NCI-H510A (cell line): ENCODE data around the gene PSPN.
"Not testable (repeated sequence)": the region's sequence is repeated elsewhere in the genome, so short reads cannot be mapped to it uniquely, and the experiment has no call there.

ENCODE experiments used
- DNase-seq: peaks from one replicate; lab custom pipeline; 2025; lab: John Stamatoyannopoulos, UW

Gene PSPN

DNA sequence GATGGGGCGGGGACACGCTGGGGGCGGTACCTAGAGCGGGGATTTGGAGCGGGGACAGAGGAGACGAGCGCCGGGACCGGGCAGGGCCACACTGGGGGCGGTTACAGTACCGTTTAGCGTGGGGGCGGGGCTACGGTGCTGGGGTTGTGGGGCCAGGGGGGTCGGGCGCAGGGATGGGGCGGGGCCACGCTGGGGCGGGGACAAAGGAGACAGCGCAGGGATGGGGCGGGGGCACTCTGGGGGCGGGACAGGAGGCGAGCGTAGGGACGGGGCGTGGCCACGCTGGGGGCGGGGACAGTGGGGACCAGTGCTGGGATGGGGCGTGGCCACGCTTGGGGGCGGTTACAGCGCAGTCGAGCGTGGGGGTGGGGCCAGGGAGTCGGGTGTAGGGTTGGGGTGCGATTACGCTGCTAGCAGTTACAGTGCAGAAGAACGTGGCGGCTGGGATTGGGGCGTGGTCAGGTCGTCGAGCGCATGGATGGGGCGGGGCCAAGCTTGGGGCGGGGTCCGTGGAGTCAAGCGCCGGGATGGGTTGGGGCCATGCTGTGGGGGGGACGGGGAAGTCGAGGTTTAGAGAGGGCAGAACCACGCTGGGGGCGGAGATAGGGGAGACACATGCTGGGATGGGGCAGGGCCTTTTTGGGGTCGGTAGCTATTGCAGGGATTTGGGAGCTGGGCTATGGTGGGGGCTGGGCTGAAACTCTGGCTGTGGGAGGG, 2.5 kb downstream of the PSPN start:
- peak; percentile 91 for DNase-seq

DNA sequence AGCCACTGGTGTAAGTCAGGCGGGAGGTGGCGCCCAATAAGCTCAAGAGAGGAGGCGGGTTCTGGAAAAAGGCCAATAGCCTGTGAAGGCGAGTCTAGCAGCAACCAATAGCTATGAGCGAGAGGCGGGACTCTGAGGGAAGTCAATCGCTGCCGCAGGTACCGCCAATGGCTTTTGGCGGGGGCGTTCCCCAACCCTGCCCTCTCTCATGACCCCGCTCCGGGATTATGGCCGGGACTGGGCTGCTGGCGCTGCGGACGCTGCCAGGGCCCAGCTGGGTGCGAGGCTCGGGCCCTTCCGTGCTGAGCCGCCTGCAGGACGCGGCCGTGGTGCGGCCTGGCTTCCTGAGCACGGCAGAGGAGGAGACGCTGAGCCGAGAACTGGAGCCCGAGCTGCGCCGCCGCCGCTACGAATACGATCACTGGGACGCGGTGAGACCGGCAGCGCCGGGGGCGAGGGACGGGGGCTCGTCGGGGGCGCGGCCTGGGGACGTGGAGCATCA, 3.1 kb downstream of the PSPN start, which contains the start of gene ALKBH7:
Gene ALKBH7, plus strand, starts transcription at position 201 of the 502 bp plus-strand sequence. Its CDS starts 27 bp downstream, at position 228.
- DNase-seq: peak; percentile 98

DNA sequence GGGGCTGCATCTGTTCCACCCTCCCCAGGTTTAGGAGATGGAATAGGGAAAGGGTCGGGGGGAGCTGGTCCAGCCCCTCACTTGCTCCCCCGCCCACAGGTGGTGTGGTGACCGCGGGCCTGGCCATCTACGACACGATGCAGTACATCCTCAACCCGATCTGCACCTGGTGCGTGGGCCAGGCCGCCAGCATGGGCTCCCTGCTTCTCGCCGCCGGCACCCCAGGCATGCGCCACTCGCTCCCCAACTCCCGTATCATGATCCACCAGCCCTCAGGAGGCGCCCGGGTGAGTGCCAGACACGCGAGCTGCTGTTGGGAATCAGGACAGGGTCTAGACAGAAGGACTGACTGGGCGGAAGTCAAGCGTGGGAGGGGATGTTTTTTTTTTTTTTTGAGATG, 11.4 kb downstream of the PSPN start:
- DNase-seq: no peak

DNA sequence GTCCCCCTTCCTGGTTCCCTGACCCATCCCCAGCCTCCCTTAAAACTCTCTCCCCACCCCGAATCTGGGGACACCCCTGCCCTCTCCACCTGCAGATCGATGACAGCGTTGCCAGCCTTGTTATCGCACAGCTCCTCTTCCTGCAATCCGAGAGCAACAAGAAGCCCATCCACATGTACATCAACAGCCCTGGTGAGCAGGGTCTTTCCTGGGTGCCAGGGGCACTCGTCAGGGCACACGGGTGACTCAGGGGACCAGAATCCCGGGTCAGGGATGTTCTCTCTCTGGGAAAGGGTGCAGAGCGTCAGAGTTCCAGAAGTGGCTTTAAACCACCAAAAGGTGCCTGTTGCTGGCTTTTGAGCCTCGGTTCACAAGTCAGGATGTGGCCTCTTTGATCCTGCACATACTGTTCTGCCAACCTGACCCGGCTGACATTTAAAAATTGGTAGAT, 13.4 kb downstream of the PSPN start:
- DNase-seq: no peak

DNA sequence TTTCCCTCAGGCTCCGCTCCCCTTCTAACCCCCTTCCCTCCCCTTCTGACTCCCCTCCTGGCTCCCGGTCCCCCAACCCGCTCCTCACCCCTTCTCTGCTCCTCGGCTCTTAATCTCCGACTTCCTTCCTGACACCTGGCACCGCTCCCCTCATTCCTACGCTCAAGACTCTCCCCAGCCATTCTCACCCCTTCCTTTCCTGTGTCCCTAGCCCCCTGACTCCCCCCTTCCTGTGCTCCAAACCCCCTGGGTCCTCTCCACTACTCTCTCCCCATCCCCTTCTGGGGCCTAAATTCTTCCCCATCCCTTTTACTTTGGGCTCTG, 13.7 kb downstream of the PSPN start:
- DNase-seq: no peak

DNA sequence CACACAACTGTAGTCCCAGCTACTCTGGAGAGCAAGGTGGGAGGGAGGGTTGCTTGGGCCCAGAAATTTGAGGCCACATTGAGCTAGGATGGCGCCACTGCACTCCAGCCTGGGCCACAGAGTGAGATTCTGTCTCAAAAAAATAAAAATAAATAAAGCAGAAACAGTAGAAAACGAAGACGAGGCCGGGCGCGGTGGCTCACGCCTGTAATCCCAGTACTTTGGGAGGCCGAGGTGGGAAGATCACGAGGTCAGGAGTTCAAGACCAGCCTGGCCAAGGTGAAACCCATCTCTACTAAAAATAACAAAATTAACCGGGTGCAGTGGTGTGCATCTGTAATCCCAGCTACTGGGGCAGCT, 14.9 kb downstream of the PSPN start:
- DNase-seq: not testable (repeated sequence)

DNA sequence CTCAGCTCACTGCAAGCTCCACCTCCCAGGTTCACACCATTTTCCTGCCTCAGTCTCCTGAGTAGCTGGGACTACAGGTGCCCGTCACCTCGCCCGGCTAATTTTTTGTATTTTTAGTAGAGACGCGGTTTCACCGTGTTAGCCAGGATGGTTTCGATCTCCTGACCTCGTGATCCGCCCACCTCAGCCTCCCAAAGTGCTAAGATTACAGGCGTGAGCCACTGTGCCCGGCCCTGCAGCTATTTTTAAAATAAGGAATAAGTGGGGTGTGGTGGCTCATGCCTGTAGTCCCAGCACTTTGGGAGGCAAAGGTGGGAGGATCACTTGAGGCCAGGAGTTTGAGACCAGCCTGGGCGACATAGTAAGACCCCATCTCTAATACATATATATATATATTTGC, 15.3 kb downstream of the PSPN start:
- DNase-seq: not testable (repeated sequence)

DNA sequence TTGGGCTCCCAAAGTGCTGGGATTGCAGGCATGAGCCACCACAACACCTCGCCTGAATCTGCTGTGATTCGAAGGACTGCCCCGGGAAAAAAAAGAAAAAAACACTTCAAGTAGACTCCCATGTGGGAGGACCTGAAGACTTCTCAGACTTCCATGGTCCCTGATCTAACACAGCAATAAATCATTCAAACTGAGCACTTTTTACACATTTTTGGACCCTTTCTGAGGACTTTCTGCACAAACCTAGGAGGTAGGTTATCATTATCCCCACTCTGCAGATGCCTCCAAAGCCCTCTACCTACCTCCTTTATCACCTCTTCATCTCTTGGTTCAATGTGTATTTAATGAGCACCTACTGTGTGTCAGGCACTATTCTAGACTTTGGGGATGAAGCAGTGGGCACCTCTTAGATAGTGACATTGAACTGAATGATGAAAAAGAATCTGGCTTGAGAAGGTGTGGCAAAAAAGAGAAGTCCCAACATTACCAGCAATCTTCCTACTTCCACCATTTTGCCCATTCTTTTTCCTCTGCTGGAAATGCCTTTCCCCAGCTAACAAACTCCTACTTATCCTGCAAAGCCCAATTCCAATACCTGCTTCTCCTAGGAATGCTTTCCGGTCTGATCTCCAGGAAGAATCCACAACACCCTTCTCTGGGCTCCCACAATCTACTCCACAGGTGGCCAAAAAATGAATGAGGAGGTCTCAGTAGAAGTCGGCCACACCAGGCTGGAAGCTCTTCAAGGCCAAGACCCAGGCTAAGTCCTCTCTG, 16.0 kb downstream of the PSPN start:
- no peak for DNase-seq

DNA sequence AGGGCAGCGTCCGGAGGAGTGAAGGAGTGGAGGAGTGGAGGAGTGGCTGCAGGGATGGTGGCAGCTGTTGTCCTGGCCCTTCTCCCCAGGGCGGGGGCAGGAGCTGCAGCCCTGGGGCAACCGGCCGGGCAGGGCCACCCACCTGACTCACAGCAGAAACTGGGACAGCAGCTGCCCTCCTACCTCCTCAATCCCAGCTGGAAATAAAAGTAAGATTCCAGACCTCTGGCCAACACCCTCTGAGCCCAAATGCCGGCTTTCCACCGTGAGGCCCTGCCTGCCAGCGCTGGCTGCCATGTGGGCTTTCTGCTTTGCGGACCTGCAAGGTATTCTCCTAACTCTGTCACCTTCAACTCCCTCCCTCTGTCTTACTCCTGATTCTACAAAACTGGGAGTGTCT, 17.7 kb downstream of the PSPN start:
- DNase-seq: no peak

DNA sequence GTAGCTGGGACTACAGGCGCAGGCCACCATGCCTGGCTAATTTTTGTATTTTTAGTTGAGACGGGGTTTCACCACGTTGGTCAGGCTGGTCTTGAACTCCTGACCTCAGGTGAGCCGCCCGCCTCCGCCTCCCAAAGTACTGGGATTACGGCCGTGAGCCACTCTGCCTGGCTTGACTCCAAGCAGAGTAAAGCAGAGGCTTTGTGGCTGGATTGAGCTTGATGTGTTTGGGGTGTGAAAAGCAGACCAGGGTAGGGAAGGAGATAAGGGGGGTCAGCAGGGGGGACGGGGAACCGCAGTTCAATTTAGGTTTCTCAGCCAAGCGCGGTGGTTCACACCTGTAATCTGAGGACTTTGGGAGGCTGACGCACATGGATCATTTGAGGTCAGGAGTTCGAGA, 18.6 kb downstream of the PSPN start:
- no peak for DNase-seq

DNA sequence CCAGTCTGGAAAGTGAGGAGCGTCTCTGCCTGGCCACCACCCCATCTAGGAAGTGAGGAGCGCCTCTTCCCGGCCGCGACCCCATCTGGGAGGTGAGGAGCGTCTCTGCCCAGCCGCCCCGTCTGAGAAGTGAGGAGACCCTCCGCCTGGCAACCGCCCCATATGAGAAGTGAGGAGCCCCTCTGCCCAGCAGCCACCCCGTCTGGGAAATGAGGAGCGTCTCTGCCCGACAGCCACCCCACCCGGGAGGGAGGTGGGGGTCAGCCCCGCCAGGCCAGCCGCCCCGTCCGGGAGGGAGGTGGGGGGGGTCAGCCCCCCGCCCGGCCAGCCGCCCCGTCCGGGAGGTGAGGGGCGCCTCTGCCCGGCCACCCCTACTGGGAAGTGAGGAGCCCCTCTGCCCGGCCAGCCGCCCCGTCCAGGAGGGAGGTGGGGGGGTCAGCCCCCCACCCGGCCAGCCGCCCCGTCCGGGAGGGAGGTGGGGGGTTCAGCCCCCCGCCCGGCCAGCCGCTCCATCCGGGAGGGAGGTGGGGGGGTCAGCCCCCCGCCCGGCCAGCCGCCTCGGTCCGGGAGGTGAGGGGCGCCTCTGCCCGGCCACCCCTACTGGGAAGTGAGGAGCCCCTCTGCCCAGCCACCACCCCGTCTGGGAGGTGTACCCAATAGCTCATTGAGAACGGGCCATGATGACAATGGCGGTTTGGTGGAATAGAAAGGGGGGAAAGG, 20.3 kb downstream of the PSPN start:
- DNase-seq: not testable (repeated sequence)

DNA sequence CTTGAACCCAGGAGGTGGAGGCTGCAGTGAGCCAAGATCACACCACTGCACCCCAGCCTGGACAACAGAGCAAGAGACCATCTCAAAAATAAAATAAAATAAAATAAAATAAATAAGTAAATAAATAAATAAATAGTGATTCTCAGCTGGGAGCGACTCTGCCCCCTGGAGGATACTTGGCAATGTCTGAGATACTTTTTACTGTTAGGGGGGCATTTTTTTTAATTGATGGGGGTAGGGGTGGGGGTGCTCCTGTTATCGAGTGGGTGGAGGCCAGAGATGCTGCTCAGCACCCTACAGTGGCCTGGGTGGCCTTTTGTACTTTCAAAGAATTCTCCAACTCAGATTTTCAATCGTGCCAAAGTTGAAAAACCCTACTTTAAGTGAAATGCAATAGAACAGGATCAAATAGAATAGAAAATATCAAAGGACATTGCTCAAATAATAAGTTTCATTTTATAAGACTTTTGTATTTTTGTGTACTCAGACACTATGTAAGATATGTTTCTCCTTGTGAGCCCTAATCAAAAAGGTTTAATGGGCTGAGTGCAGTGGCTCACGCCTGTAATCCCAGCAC, 21.5 kb downstream of the PSPN start:
- DNase-seq: no peak

DNA sequence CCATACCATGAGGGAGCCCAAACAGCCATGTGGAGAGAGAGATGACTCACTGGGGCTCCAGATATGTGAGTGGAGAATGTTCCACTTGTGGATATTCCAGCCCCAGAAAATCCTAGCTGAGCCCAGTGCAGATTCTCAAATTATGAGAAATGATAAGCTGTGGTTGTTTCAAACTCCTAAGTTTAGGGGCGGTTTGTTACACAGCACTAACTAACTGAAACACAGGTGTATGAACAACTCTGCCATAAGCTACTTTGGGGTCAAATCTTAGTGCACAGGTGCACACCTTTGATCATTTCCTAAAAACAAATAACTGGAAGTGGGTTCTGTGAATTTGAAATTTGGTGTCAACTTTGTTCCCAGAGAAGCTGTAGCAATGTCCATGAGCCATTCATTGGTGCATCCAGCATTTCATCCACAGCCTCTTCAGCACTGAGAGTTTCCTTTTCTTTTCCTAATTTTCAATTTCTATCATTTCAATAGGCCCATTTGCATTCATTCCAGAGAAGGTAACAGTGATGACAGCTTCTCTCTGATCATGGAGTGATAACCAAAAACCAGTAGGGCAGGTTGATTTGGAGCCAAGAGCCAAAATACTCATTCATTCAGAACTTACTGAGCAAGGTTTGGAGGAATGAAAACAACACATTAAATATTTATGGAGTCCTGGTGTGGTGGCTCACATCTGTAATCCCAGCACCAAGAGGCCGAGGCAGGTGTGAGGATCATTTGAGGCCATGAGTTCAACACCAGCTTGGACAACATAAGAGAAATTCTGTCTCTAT, 23.2 kb downstream of the PSPN start:
- DNase-seq: no peak

DNA sequence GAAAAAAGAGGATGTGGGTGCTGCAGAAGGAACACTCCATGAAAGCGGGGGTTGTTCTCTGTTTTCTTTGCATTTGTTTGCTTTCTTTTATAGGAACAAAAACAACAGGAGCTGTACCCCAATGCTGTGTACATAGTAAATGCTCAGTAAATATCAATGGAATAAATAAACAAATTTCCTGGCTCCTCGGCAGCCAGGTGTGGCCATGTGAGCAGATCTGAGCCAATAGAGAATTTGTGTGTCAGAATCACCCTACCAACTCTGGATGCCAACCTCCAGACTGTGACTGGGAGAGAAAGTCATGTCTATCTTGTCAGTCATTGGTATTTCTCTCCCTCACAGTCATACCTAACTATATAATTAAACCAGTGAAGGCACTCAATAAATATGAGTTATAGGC, 25.0 kb downstream of the PSPN start:
- DNase-seq: no peak

DNA sequence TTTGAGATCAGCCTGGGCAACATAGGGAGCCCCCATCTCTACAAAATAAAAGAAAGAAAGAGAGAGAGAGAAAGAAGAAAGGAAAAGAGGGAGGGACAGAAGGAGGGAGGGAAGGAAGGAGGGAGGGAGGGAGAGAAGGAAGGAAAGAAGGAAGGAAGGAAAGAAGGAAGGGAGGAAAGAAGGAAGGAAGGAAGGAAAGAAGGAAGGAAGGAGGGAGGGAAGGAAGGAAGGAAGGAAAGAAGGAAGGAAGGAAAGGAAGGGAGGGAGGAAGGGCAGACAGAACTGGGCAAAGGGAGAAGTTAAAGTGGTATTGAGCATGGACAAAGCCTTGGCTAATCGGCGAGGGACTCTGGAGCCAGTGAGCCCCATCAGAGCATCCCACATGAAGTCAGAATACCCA, 26.5 kb downstream of the PSPN start:
- not testable (repeated sequence) for DNase-seq

DNA sequence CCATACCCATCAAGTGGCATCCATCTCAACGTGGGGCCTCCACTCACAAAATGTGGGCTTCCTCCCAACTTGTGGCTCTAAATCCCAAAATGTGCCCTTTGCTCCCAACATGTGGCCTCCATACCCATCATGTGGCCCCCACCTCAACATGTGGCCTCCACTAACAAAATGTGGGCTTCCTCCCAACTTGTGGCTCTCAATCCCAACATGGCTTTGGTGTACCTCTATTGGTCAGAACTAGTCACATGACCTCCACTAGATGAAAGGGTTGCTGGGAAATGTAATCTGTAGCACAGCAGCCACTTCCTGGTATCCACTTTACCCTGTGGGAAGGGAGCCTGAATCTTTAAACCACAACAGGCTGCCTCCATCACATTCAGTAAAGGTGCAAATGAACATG, 32.3 kb downstream of the PSPN start:
- DNase-seq: no peak

DNA sequence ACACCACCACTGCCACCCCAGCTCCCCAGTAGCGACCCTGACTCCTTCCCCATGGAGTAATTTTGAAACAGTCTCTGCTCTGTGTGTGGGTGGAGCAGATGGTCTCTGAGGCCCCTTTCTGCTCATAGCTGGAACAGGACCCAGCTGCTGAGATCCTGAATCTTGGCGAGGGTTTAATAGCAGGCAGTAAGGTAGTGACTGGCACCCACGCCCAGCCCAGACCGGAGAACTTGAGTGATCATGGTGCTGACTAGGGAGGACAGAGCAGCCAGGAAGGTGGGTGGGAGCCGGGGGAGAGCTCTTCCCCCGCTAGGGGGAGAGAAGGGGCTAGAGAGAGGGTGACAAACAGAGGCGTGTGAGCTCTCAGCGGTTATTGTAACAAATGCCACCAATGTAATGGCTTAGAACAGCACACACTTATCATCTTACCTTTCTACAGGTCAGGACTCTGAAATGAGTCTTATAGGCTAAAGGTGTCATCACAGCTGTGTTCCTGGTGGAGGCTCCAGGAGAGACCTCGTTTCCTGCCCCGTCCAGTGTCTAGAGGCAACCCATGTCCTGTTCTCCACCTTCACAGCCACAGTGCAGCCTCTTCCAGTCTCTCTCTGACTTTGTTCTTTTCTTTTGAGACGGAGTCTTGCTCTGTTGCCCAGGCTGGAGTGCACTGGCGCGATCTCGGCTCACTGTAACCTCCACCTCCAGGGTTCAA, 35.1 kb downstream of the PSPN start:
- DNase-seq: no peak

DNA sequence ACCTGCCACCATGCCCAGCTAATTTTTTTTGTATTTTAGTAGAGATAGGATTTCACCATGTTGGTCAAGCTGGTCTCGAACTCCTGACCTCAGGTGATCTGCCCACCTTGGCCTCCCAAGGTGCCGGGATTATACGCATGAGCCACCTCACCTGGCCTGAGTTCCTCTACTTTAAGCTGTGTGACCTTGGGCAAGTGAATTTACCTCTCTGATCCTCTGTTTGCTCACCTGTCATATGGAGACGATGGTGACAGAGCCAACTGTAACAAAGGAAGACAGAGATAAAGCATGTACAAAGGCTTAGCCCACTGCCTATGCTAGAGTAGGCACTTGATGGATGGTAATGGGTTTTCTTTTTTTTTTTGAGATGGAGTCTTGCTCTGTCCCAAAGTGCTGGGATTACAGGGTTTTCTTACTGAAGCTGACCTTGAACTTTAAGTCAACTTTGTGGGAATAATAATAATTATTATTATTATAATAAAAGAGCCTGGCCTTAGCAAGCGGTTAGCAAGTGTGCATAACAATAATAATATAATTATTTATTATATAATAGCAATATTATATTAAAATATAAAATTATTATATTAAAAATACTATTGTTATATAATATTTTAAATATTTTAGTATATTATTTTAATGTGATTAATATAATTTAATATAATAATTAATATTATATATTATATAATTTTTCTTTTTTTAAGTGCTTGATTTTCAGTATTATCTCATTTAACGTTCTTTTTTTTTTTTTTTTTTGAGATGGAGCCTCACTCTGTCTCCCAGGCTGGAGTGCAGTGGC, 41.0 kb downstream of the PSPN start:
- DNase-seq: no peak

DNA sequence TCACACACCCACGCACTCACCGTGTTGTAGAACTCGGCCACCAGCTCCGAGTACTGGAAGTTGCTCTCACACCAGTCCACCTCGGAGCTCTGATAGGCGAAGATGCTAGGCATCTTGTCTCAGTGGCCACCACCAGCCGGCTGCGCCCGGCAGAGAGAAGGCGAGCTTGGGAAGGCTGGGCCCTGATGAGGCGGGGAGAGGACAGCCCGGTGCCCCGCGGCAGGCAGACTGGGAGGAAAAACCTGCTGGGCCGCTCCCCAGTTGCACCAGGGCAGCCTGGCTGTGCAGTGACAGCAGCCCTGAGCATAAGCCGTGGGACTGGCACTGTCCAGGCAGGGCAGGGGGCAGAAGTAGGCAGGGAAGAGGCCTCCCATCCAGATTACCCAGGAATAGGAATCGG, 42.3 kb downstream of the PSPN start, which contains the start of gene ACER1:
Gene ACER1, minus strand, starts transcription at position 174 of the 400 bp plus-strand sequence. Its CDS starts 61 bp downstream, at position 113.
- no peak for DNase-seq

DNA sequence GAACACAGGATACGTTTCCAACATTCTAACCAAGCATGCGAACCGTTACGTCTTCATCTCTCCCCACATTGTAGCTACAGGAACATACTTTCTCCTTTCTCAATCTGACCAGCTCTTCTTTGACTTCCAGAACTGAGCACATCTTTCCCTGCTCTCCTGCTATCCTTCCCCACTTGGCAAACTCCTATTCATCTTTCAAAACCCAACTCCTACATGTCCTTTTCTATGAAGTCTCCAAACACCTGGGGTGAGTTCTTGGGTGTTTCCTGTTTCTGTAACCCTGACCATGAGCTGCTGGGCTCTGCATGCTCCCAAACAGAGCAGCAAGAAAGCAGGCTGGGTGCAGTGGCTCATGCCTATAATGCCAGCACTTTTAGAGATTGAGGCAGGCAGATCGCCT, 48.9 kb downstream of the PSPN start:
- no peak for DNase-seq
